T-helper 2 cell treated with Interferon-gamma antibody and Interleukin-4, amounts not matched to agents 100 ng/mL and 5 ng/mL, for 36 hours (primary cell): ENCODE measurements around the gene TBATA. TPM values are rescaled to one million over a fixed set of nuclear protein-coding genes. Genes with fewer than 3 reads are reported as not detected.

ENCODE experiments used
- total RNA-seq: library from RNA; stranded (reverse); gene quantifications from 2 replicates; pipeline ENCODE4 v1.2.3, GENCODE V29; 2022

TBATA gene
- total RNA-seq, 1 donor from 2014 or later = not detected

Other genes starting within 250 kb of the TBATA start
- 72.2 and 78.3 TPM in 2 replicates for gene PRF1, start 182.6 kb downstream of the TBATA start, total RNA-seq
- 0.02 TPM in 1 of 2 replicates, not detected in the other for gene ADAMTS14, start 112.9 kb downstream of the TBATA start, total RNA-seq
- gene SGPL1, start 30.6 kb upstream of the TBATA start, total RNA-seq = 24.6 and 27.2 TPM in 2 replicates
- 36.5 and 37.4 TPM in 2 replicates for gene PCBD1, start 103.2 kb upstream of the TBATA start, total RNA-seq